GM12874 (cell line): ENCODE measurements around the gene ART3.

Experiments
- CTCF ChIP-seq: IDR thresholded peaks from 2 replicates; pipeline ENCODE4 v1.5.1; 2011; ENCODE audit warnings: low read depth, mild to moderate bottlenecking, control low read depth, low read length, moderate library complexity; ENCODE audit not compliant: insufficient read depth

The ART3 gene

GRCh38 chr4:76074468-76074867 is at the start of gene ART3:
Gene ART3 (plus strand): TSS chr4:76074709. CDS start chr4:76075890, 1,181 bp downstream.
- TF ChIP-seq CTCF: no peak

GRCh38 chr4:76028350-76028765 is 46.2 kb upstream of the ART3 start:
- no peak for TF ChIP-seq CTCF

DNA sequence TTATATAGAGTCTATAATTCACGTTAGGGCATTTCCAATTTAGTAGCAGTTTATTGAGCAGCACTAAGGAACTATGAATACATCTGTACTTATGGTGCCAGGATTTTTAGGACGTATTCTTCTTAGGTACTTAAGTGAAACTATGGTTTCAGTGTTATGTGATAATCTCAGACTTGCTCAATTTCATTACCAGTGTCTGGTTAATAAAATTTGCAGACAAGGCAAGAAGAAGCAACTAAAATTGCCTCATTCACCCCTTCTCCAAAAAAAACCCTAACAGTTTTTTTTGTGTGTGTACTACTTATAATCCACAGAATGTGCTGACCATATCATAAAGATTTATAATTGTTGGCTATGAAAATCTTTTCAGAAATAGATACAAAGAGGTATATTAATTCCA is 45.2 kb upstream of the ART3 start:
- no peak for TF ChIP-seq CTCF

GRCh38 chr4:76035141-76035540 is 39.4 kb upstream of the ART3 start:
- no peak for TF ChIP-seq CTCF

- TF ChIP-seq CTCF: no peak
Measured at GRCh38 chr4:76035799-76036380, 38.6 kb upstream of the ART3 start, which contains the start of gene CXCL11. Gene CXCL11 (minus strand): TSS chr4:76036070. CDS start chr4:76035987, 83 bp downstream.

- TF ChIP-seq CTCF: no peak
Measured at GRCh38 chr4:76036855-76037254, 37.7 kb upstream of the ART3 start.

- no peak for TF ChIP-seq CTCF
Measured at GRCh38 chr4:76053730-76054129, 20.8 kb upstream of the ART3 start.
